GM21737 (cell line): ENCODE results near the gene MTMR1.

Source experiments
- ATAC-seq: cut with Tn5 transposase; IDR thresholded peaks from one replicate; pipeline ENCODE4 v1.9.1; 2021; ENCODE audit warnings: mild to moderate bottlenecking, moderate library complexity; ENCODE audit not compliant: unreplicated experiment

Gene MTMR1

GRCh38 chrX:150761819-150762216 is 68.6 kb downstream of the MTMR1 start:
- no peak for ATAC-seq

- ATAC-seq, result no peak
Measured at GRCh38 chrX:150762258-150763165, 69.3 kb downstream of the MTMR1 start.

GRCh38 chrX:150763303-150763797 is 70.2 kb downstream of the MTMR1 start:
- ATAC-seq, result no peak

GRCh38 chrX:150763810-150764209 is 70.6 kb downstream of the MTMR1 start:
- ATAC-seq, result no peak

GRCh38 chrX:150765237-150765636 is 72.0 kb downstream of the MTMR1 start:
- ATAC-seq, result no peak

- no peak for ATAC-seq
Measured at GRCh38 chrX:150765782-150766350, 72.7 kb downstream of the MTMR1 start.

GRCh38 chrX:150766351-150767044 is 73.3 kb downstream of the MTMR1 start:
- ATAC-seq, result no peak

GRCh38 chrX:150767045-150767395 is 73.8 kb downstream of the MTMR1 start:
- ATAC-seq, result no peak

GRCh38 chrX:150767475-150768131 is 74.4 kb downstream of the MTMR1 start:
- ATAC-seq, result no peak

- ATAC-seq, result no peak
Measured at GRCh38 chrX:150768132-150768485, 74.9 kb downstream of the MTMR1 start.

GRCh38 chrX:150768580-150769190 is 75.5 kb downstream of the MTMR1 start:
- no peak for ATAC-seq

GRCh38 chrX:150769408-150769807 is 76.2 kb downstream of the MTMR1 start:
- no peak for ATAC-seq

GRCh38 chrX:150770623-150771022 is 77.4 kb downstream of the MTMR1 start:
- no peak for ATAC-seq

- ATAC-seq, result no peak
Measured at GRCh38 chrX:150771116-150771515, 77.9 kb downstream of the MTMR1 start.

- peak; percentile 86 for ATAC-seq
Measured at GRCh38 chrX:150772150-150772970, 79.2 kb downstream of the MTMR1 start.

- no peak for ATAC-seq
Measured at GRCh38 chrX:150773117-150773516, 79.9 kb downstream of the MTMR1 start.

GRCh38 chrX:150773634-150774033 is 80.4 kb downstream of the MTMR1 start:
- no peak for ATAC-seq

GRCh38 chrX:150774798-150775568 is 81.8 kb downstream of the MTMR1 start:
- no peak for ATAC-seq
